ENCODE results near the gene CFAP74.

CFAP74 gene

GRCh38 chr1:1959840-1960479 is 43.6 kb downstream of the CFAP74 start:
- H2BK120ac ChIP-seq (ENCODE audit: low read depth, low read length), result no peak overlapping the region
- no peak overlapping the region for H2BK12ac ChIP-seq (ENCODE audit: low read length)
- peak; percentile 73 for DNase-seq (ENCODE audit: low spot score)
- no peaks in the 10 kb centered on the region for H3K9me3 ChIP-seq (replicated peaks in 1 of 2; ENCODE audit: control insufficient read depth in 2 of 2, insufficient read depth in 1 of 2, low read depth in 1 of 2, low read length in 2 of 2)
- peaks cover 3% of the 10 kb centered on the region for H3K79me1 ChIP-seq (ENCODE audit: low read depth, low read length)
- peak overlapping the region; percentile 2 for H3K18ac ChIP-seq (ENCODE audit: low read length)
- peak overlapping the region; percentile 40 for H2AK5ac ChIP-seq (ENCODE audit: low read depth, low read length)
- H3K27ac ChIP-seq (replicated peaks; ENCODE audit: low read length), result no peak overlapping the region
- peak overlapping the region; percentile 1 for H2AFZ ChIP-seq (ENCODE audit: low read length)
- peak overlapping the region; percentile 37 for H3K23ac ChIP-seq (ENCODE audit: low read depth, low read length, poor library complexity)
- peaks cover 0 to 7% of the 10 kb centered on the region in 2 donors for H3K4me1 ChIP-seq (ENCODE audit: control insufficient read depth in 2 of 2, insufficient read depth in 1 of 2, low read depth in 1 of 2, low read length in 2 of 2)
- peak overlapping the region in 1 of 2 donors; percentile 11 for H3K4me3 ChIP-seq (ENCODE audit: low read length in 2 of 2)
- H4K8ac ChIP-seq (ENCODE audit: low read depth, low read length), result no peak overlapping the region
- H4K91ac ChIP-seq (ENCODE audit: low read depth, low read length, poor library complexity), result no peak overlapping the region
- H3K36me3 ChIP-seq (replicated peaks in 1 of 2; ENCODE audit: control insufficient read depth in 2 of 2, insufficient read depth in 2 of 2, low read length in 2 of 2), result no peaks in the 10 kb centered on the region
- H2BK15ac ChIP-seq (ENCODE audit: low read length), result peak overlapping the region; percentile 25
- no peak overlapping the region for H3K14ac ChIP-seq (ENCODE audit: low read length)
- no CpG with 5 or more reads among the region's 23 CpGs for WGBS, 2 donors (ENCODE audit: extremely low coverage in 2 of 2, insufficient read length in 2 of 2, insufficient replicate concordance in 1 of 2)
- peaks cover 0 to 29% (median 0%) of the 10 kb centered on the region in 3 experiments for H3K27me3 ChIP-seq (ENCODE audit: control insufficient read depth in 3 of 3, insufficient read depth in 3 of 3, low read depth in 1 of 3, low read length in 3 of 3)
- H3K9ac ChIP-seq (ENCODE audit: low read depth, low read length, poor library complexity), result no peak overlapping the region
- H2BK5ac ChIP-seq (ENCODE audit: low read length), result no peak overlapping the region
- H3K4me2 ChIP-seq (ENCODE audit: insufficient read depth, low read length, poor library complexity, severe bottlenecking), result peak overlapping the region; percentile 56
- no peak overlapping the region for H3K4ac ChIP-seq (ENCODE audit: low read length)

DNA sequence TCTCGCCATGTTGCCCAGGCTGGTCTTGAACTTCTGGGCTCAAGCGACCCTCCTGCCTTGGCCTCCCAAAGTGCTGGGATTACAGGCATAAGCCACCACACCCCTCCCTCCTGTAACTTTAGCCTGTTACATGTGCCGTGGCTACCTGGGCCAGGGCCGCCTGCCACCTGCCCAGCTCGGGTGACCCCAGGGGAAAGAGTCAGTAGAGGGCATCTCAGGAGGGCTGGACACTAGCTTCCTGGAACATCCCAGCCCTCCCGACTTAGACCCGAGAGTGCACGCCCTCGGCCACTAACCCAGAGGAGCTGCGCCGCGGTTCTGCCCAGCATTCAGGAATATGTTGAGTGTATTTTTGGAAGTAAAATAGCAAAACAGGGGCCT is 44.1 kb downstream of the CFAP74 start:
- no peak overlapping the region for H2BK15ac ChIP-seq (ENCODE audit: low read length)
- H2AK5ac ChIP-seq (ENCODE audit: low read depth, low read length), result peak overlapping the region; percentile 40
- WGBS, 2 donors (ENCODE audit: extremely low coverage in 2 of 2, insufficient read length in 2 of 2, insufficient replicate concordance in 1 of 2), result no CpG with 5 or more reads among the region's 12 CpGs
- peaks cover 0 to 29% (median 0%) of the 10 kb centered on the region in 3 experiments for H3K27me3 ChIP-seq (ENCODE audit: control insufficient read depth in 3 of 3, insufficient read depth in 3 of 3, low read depth in 1 of 3, low read length in 3 of 3)
- DNase-seq (ENCODE audit: low spot score), result no peak
- H3K36me3 ChIP-seq (replicated peaks in 1 of 2; ENCODE audit: control insufficient read depth in 2 of 2, insufficient read depth in 2 of 2, low read length in 2 of 2), result no peaks in the 10 kb centered on the region
- peaks cover 0 to 7% of the 10 kb centered on the region in 2 donors for H3K4me1 ChIP-seq (ENCODE audit: control insufficient read depth in 2 of 2, insufficient read depth in 1 of 2, low read depth in 1 of 2, low read length in 2 of 2)
- no peak overlapping the region for H4K8ac ChIP-seq (ENCODE audit: low read depth, low read length)
- H3K14ac ChIP-seq (ENCODE audit: low read length), result no peak overlapping the region
- H2BK120ac ChIP-seq (ENCODE audit: low read depth, low read length), result no peak overlapping the region
- no peak overlapping the region for H4K91ac ChIP-seq (ENCODE audit: low read depth, low read length, poor library complexity)
- no peak overlapping the region for H2AFZ ChIP-seq (ENCODE audit: low read length)
- H3K9ac ChIP-seq (ENCODE audit: low read depth, low read length, poor library complexity), result no peak overlapping the region
- H3K23ac ChIP-seq (ENCODE audit: low read depth, low read length, poor library complexity), result no peak overlapping the region
- no peak overlapping the region for H3K27ac ChIP-seq (replicated peaks; ENCODE audit: low read length)
- H3K4me2 ChIP-seq (ENCODE audit: insufficient read depth, low read length, poor library complexity, severe bottlenecking), result peak overlapping the region; percentile 56
- peak overlapping the region; percentile 2 for H3K18ac ChIP-seq (ENCODE audit: low read length)
- H3K4ac ChIP-seq (ENCODE audit: low read length), result no peak overlapping the region
- peaks cover 3% of the 10 kb centered on the region for H3K79me1 ChIP-seq (ENCODE audit: low read depth, low read length)
- no peak overlapping the region for H2BK12ac ChIP-seq (ENCODE audit: low read length)
- no peak overlapping the region for H2BK5ac ChIP-seq (ENCODE audit: low read length)
- no peak overlapping the region for H3K4me3 ChIP-seq (ENCODE audit: low read length in 2 of 2)
- no peaks in the 10 kb centered on the region for H3K9me3 ChIP-seq (replicated peaks in 1 of 2; ENCODE audit: control insufficient read depth in 2 of 2, insufficient read depth in 1 of 2, low read depth in 1 of 2, low read length in 2 of 2)

- no peaks in the 10 kb centered on the region for H3K9me3 ChIP-seq (replicated peaks in 1 of 2; ENCODE audit: control insufficient read depth in 2 of 2, insufficient read depth in 1 of 2, low read depth in 1 of 2, low read length in 2 of 2)
- peaks cover 0 to 10% of the 10 kb centered on the region in 2 donors for H3K4me1 ChIP-seq (ENCODE audit: control insufficient read depth in 2 of 2, insufficient read depth in 1 of 2, low read depth in 1 of 2, low read length in 2 of 2)
- H2BK12ac ChIP-seq (ENCODE audit: low read length), result no peak overlapping the region
- H2BK15ac ChIP-seq (ENCODE audit: low read length), result peak overlapping the region; percentile 21
- no peak overlapping the region for H3K4me3 ChIP-seq (ENCODE audit: low read length in 2 of 2)
- no peak overlapping the region for H4K91ac ChIP-seq (ENCODE audit: low read depth, low read length, poor library complexity)
- no peaks in the 10 kb centered on the region for H3K79me1 ChIP-seq (ENCODE audit: low read depth, low read length)
- H3K23ac ChIP-seq (ENCODE audit: low read depth, low read length, poor library complexity), result peak overlapping the region; percentile 51
- H3K27ac ChIP-seq (replicated peaks; ENCODE audit: low read length), result no peak overlapping the region
- no peak overlapping the region for H3K4me2 ChIP-seq (ENCODE audit: insufficient read depth, low read length, poor library complexity, severe bottlenecking)
- no peak overlapping the region for H3K4ac ChIP-seq (ENCODE audit: low read length)
- no peak overlapping the region for H3K9ac ChIP-seq (ENCODE audit: low read depth, low read length, poor library complexity)
- no peak overlapping the region for H2BK120ac ChIP-seq (ENCODE audit: low read depth, low read length)
- no peak for DNase-seq (ENCODE audit: low spot score)
- no peak overlapping the region for H2AFZ ChIP-seq (ENCODE audit: low read length)
- WGBS, 2 donors (ENCODE audit: extremely low coverage in 2 of 2, insufficient read length in 2 of 2, insufficient replicate concordance in 1 of 2), result no CpG with 5 or more reads among the region's 29 CpGs
- H4K8ac ChIP-seq (ENCODE audit: low read depth, low read length), result no peak overlapping the region
- no peak overlapping the region for H3K18ac ChIP-seq (ENCODE audit: low read length)
- H3K14ac ChIP-seq (ENCODE audit: low read length), result no peak overlapping the region
- H2BK5ac ChIP-seq (ENCODE audit: low read length), result no peak overlapping the region
- no peaks in the 10 kb centered on the region for H3K36me3 ChIP-seq (replicated peaks in 1 of 2; ENCODE audit: control insufficient read depth in 2 of 2, insufficient read depth in 2 of 2, low read length in 2 of 2)
- H3K27me3 ChIP-seq (ENCODE audit: control insufficient read depth in 3 of 3, insufficient read depth in 3 of 3, low read depth in 1 of 3, low read length in 3 of 3), result peaks cover 0 to 23% (median 0%) of the 10 kb centered on the region in 3 experiments
- no peak overlapping the region for H2AK5ac ChIP-seq (ENCODE audit: low read depth, low read length)
Measured at GRCh38 chr1:1958071-1958541, 45.5 kb downstream of the CFAP74 start.

GRCh38 chr1:1957533-1957961 is 46.0 kb downstream of the CFAP74 start:
- no peak overlapping the region for H3K14ac ChIP-seq (ENCODE audit: low read length)
- H3K36me3 ChIP-seq (replicated peaks in 1 of 2; ENCODE audit: control insufficient read depth in 2 of 2, insufficient read depth in 2 of 2, low read length in 2 of 2), result no peaks in the 10 kb centered on the region
- H4K91ac ChIP-seq (ENCODE audit: low read depth, low read length, poor library complexity), result no peak overlapping the region
- H2BK120ac ChIP-seq (ENCODE audit: low read depth, low read length), result no peak overlapping the region
- no peak overlapping the region for H4K8ac ChIP-seq (ENCODE audit: low read depth, low read length)
- WGBS, 2 donors (ENCODE audit: extremely low coverage in 2 of 2, insufficient read length in 2 of 2, insufficient replicate concordance in 1 of 2), result no CpG with 5 or more reads among the region's 22 CpGs
- no peak overlapping the region for H3K23ac ChIP-seq (ENCODE audit: low read depth, low read length, poor library complexity)
- no peaks in the 10 kb centered on the region for H3K9me3 ChIP-seq (replicated peaks in 1 of 2; ENCODE audit: control insufficient read depth in 2 of 2, insufficient read depth in 1 of 2, low read depth in 1 of 2, low read length in 2 of 2)
- no peak overlapping the region for H2AK5ac ChIP-seq (ENCODE audit: low read depth, low read length)
- H2BK15ac ChIP-seq (ENCODE audit: low read length), result no peak overlapping the region
- no peak overlapping the region for H3K4ac ChIP-seq (ENCODE audit: low read length)
- no peak overlapping the region for H3K9ac ChIP-seq (ENCODE audit: low read depth, low read length, poor library complexity)
- peaks cover 0 to 10% of the 10 kb centered on the region in 2 donors for H3K4me1 ChIP-seq (ENCODE audit: control insufficient read depth in 2 of 2, insufficient read depth in 1 of 2, low read depth in 1 of 2, low read length in 2 of 2)
- no peak overlapping the region for H3K27ac ChIP-seq (replicated peaks; ENCODE audit: low read length)
- H2AFZ ChIP-seq (ENCODE audit: low read length), result no peak overlapping the region
- peaks cover 0 to 23% (median 0%) of the 10 kb centered on the region in 3 experiments for H3K27me3 ChIP-seq (ENCODE audit: control insufficient read depth in 3 of 3, insufficient read depth in 3 of 3, low read depth in 1 of 3, low read length in 3 of 3)
- peak overlapping the region; percentile 11 for H3K18ac ChIP-seq (ENCODE audit: low read length)
- H3K4me2 ChIP-seq (ENCODE audit: insufficient read depth, low read length, poor library complexity, severe bottlenecking), result no peak overlapping the region
- no peak overlapping the region for H2BK5ac ChIP-seq (ENCODE audit: low read length)
- no peak overlapping the region for H3K4me3 ChIP-seq (ENCODE audit: low read length in 2 of 2)
- no peak overlapping the region for H2BK12ac ChIP-seq (ENCODE audit: low read length)
- H3K79me1 ChIP-seq (ENCODE audit: low read depth, low read length), result no peaks in the 10 kb centered on the region
- DNase-seq (ENCODE audit: low spot score), result no peak

All from neuronal stem cell (in vitro differentiated cells).